IMR-90 (cell line): ENCODE data around the gene NT5M. TPM values are rescaled to one million over a fixed set of nuclear protein-coding genes. Genes with fewer than 3 reads are reported as not detected.

Experiments
- ATAC-seq: fragments of 200-7000 bp; cut with Tn5 transposase; 2 replicates; pipeline ENCODE4 v1.9.1; 2020; ENCODE audit warnings: low read depth, mild to moderate bottlenecking, moderate library complexity
- BruUV-seq: library from RNA; stranded (reverse); fragments of 400-500 nt; replicated peaks from 2 replicates; lab custom pipeline; 2021; lab: Mats Ljungman, UMichigan
- CTCF ChIA-PET: fragments of 300-600 bp; formaldehyde crosslinking; extraction: SDS; loops from one replicate; lab custom pipeline; 2021; ENCODE audit warnings: antibody characterized with exemption; lab: Yijun Ruan, JAX
- POLR2A ChIA-PET: fragments of 300-600 bp; sonication (Branson Sonifier 250); formaldehyde crosslinking; loops from one replicate; lab custom pipeline; 2022; ENCODE audit warnings: antibody characterized with exemption; ENCODE audit not compliant: unreplicated experiment; lab: Charles Lee
- DNase-seq: peaks from one replicate; pipeline ENCODE4 v3.0.0; 2013
- H2AFZ ChIP-seq: replicated peaks from 2 replicates; pipeline ENCODE3; 2013; ENCODE audit warnings: low read length, mild to moderate bottlenecking; ENCODE audit not compliant: poor library complexity
- H2AK5ac ChIP-seq: 2 replicates; pipeline ENCODE4 v1.6.1; 2013; ENCODE audit warnings: low read depth, low read length, inconsistent platforms
- H2AK9ac ChIP-seq: replicated peaks from 2 replicates; pipeline ENCODE3; 2013; ENCODE audit warnings: mild to moderate bottlenecking, low read depth, low read length, moderate library complexity; ENCODE audit not compliant: poor library complexity
- H2BK120ac ChIP-seq: 2 replicates; pipeline ENCODE4 v1.6.1; 2013; ENCODE audit warnings: low read depth, low read length, inconsistent platforms
- H2BK15ac ChIP-seq: 3 replicates; pipeline ENCODE4 v1.6.1; 2013; ENCODE audit warnings: low read depth, low read length, inconsistent platforms
- H2BK20ac ChIP-seq: 2 replicates; pipeline ENCODE4 v1.6.1; 2013; ENCODE audit warnings: low read depth, mild to moderate bottlenecking, inconsistent platforms, low read length, moderate library complexity
- H2BK5ac ChIP-seq: 2 replicates; pipeline ENCODE4 v1.6.1; 2013; ENCODE audit warnings: mild to moderate bottlenecking, low read depth, low read length, inconsistent platforms; ENCODE audit not compliant: poor library complexity, severe bottlenecking
- H3K14ac ChIP-seq: replicated peaks from 2 replicates; pipeline ENCODE4 v1.6.1; 2013; ENCODE audit warnings: low read depth, low read length, inconsistent platforms
- H3K18ac ChIP-seq: 2 replicates; pipeline ENCODE4 v1.6.1; 2013; ENCODE audit warnings: low read depth, low read length, control low read depth
- H3K23ac ChIP-seq: 2 replicates; pipeline ENCODE4 v1.6.1; 2013; ENCODE audit warnings: low read depth, low read length, inconsistent platforms
- H3K27ac ChIP-seq: 2 replicates; pipeline ENCODE4 v1.5.1; 2013; ENCODE audit warnings: mild to moderate bottlenecking, control low read depth, low read length; ENCODE audit not compliant: insufficient read depth
- H3K27me3 ChIP-seq: 2 replicates; pipeline ENCODE4 v1.6.1; 2013; ENCODE audit warnings: low read length; ENCODE audit not compliant: control insufficient read depth, insufficient read depth
- H3K36me3 ChIP-seq: 2 replicates; pipeline ENCODE4 v1.6.1; 2013; ENCODE audit warnings: low read length, mixed read lengths; ENCODE audit not compliant: control insufficient read depth, insufficient read depth
- H3K4ac ChIP-seq: 2 replicates; pipeline ENCODE4 v1.6.1; 2013; ENCODE audit warnings: low read depth, low read length, inconsistent platforms
- H3K4me1 ChIP-seq: 2 replicates; pipeline ENCODE4 v1.6.1; 2013; ENCODE audit warnings: low read length, mixed read lengths; ENCODE audit not compliant: control insufficient read depth, insufficient read depth
- H3K4me2 ChIP-seq: 2 replicates; pipeline ENCODE4 v1.6.1; 2013; ENCODE audit warnings: low read depth, mild to moderate bottlenecking, control low read depth, low read length, moderate library complexity
- H3K4me3 ChIP-seq: 2 replicates; pipeline ENCODE4 v1.5.1; 2013; ENCODE audit warnings: low read depth, mild to moderate bottlenecking, control low read depth, low read length, moderate library complexity; ENCODE audit not compliant: insufficient read depth
- H3K56ac ChIP-seq: 2 replicates; pipeline ENCODE4 v1.6.1; 2013; ENCODE audit warnings: low read length, inconsistent platforms; ENCODE audit not compliant: insufficient read depth; ENCODE audit errors: extremely low read depth
- H3K79me1 ChIP-seq, 2 experiments: 2 replicates each; pipeline ENCODE4 v1.6.1; 2013; ENCODE audit warnings: low read length in 2 of 2, inconsistent platforms in 1 of 2, low read depth in 1 of 2
- H3K9ac ChIP-seq: 2 replicates; pipeline ENCODE4 v1.6.1; 2013; ENCODE audit warnings: low read depth, low read length, control low read depth
- H3K9me1 ChIP-seq: 2 replicates; pipeline ENCODE4 v1.6.1; 2013; ENCODE audit warnings: low read length, inconsistent platforms; ENCODE audit not compliant: insufficient read depth
- H3K9me3 ChIP-seq: 2 replicates; pipeline ENCODE4 v1.6.1; 2013; ENCODE audit warnings: low read length; ENCODE audit not compliant: control insufficient read depth, insufficient read depth
- H4K20me1 ChIP-seq: 2 replicates; pipeline ENCODE4 v1.6.1; 2013; ENCODE audit warnings: low read length, inconsistent platforms; ENCODE audit not compliant: insufficient read depth
- H4K5ac ChIP-seq: 2 replicates; pipeline ENCODE4 v1.6.1; 2013; ENCODE audit warnings: mild to moderate bottlenecking, low read depth, low read length, control low read depth
- H4K8ac ChIP-seq, 2 experiments: 2 replicates each; pipeline ENCODE4 v1.6.1; 2013; ENCODE audit warnings: low read depth in 2 of 2, low read length in 2 of 2, control low read depth in 1 of 2, inconsistent platforms in 1 of 2
- H4K91ac ChIP-seq: 2 replicates; pipeline ENCODE4 v1.6.1; 2013; ENCODE audit warnings: low read depth, low read length, inconsistent platforms; ENCODE audit not compliant: insufficient read depth
- BHLHE40 ChIP-seq: fragments of 150-350 bp; IDR thresholded peaks from 2 replicates; pipeline ENCODE4 v1.6.1; 2016; ENCODE audit warnings: mild to moderate bottlenecking, low read depth, low read length
- CEBPB ChIP-seq: IDR thresholded peaks from 2 replicates; pipeline ENCODE4 v1.6.1; 2012; ENCODE audit warnings: low read depth, low read length, improper control_type of control experiment
- FOS ChIP-seq: fragments of 150-350 bp; IDR thresholded peaks from 2 replicates; pipeline ENCODE4 v1.6.1; 2016; ENCODE audit warnings: low read depth, low read length
- MAFK ChIP-seq: IDR thresholded peaks from 2 replicates; pipeline ENCODE4 v1.6.1; 2012; ENCODE audit warnings: low read depth, low read length, improper control_type of control experiment
- MAZ ChIP-seq: IDR thresholded peaks from 2 replicates; pipeline ENCODE4 v1.6.1; 2012; ENCODE audit warnings: low read depth, mild to moderate bottlenecking, low read length, improper control_type of control experiment, moderate library complexity, borderline replicate concordance
- MXI1 ChIP-seq: IDR thresholded peaks from 2 replicates; pipeline ENCODE4 v1.6.1; 2012; ENCODE audit warnings: low read depth, mild to moderate bottlenecking, low read length, moderate library complexity, borderline replicate concordance
- NFE2L2 ChIP-seq: fragments of 150-350 bp; IDR thresholded peaks from 2 replicates; pipeline ENCODE4 v1.6.1; 2016; ENCODE audit warnings: low read depth, mild to moderate bottlenecking, low read length
- POLR2A ChIP-seq: IDR thresholded peaks from 2 replicates; pipeline ENCODE4 v1.6.1; 2012; ENCODE audit warnings: mild to moderate bottlenecking, low read depth, low read length
- RCOR1 ChIP-seq: IDR thresholded peaks from 2 replicates; pipeline ENCODE4 v1.6.1; 2012; ENCODE audit warnings: mild to moderate bottlenecking, low read length, improper control_type of control experiment; ENCODE audit not compliant: insufficient replicate concordance
- RFX5 ChIP-seq: IDR thresholded peaks from 2 replicates; pipeline ENCODE4 v1.8.0; 2012; ENCODE audit warnings: low read depth, mild to moderate bottlenecking, low read length, moderate library complexity
- SMC3 ChIP-seq: fragments of 150-350 bp; IDR thresholded peaks from 2 replicates; pipeline ENCODE4 v1.6.1; 2016; ENCODE audit warnings: low read depth, mild to moderate bottlenecking, antibody characterized with exemption, low read length, moderate library complexity
- USF2 ChIP-seq: fragments of 150-350 bp; IDR thresholded peaks from 2 replicates; pipeline ENCODE4 v1.6.1; 2017; ENCODE audit warnings: mild to moderate bottlenecking, antibody characterized with exemption, low read length, low read depth
- WGBS, 2 experiments: methylation state at CpG; one replicate each; pipeline versions ENCODE4 v1.1.5 to v1.1.7; 2013; ENCODE audit warnings: missing lambda C conversion rate in 2 of 2; ENCODE audit not compliant: insufficient read length in 1 of 2; ENCODE audit errors: extremely low coverage in 2 of 2; 5-methylcytosine and 5-hydroxymethylcytosine counted together
- dilution Hi-C: fragments of 300-500 bp; cut with HindIII; formaldehyde crosslinking; loops from one replicate; pipeline ENCODE4 v1.14.3; 2018; ENCODE audit warnings: low sequenced_read_pairs; ENCODE audit not compliant: unreplicated experiment
- in situ Hi-C: fragments of 300-500 bp; cut with MboI; formaldehyde crosslinking; loops from 3 replicates; pipeline ENCODE4 v1.14.3; 2019; ENCODE audit warnings: low sequenced_read_pairs, inconsistent platforms, mixed read lengths
- intact Hi-C: fragments of 100-400 bp; cut with micrococcal nuclease; formaldehyde crosslinking; loops from 2 replicates; pipeline ENCODE4 v1.10.0; 2022
- polyA plus RNA-seq, 3 experiments: library from polyadenylated mRNA; depleted of rRNA; stranded (reverse); fragments of >200 nt; gene quantifications; 2 replicates each; pipeline ENCODE4 v1.2.3, GENCODE V29; 2012; ENCODE audit warnings: low replicate concordance in 1 of 3
- total RNA-seq: library from RNA; depleted of rRNA; stranded (reverse); fragments of >200 nt; gene quantifications from 2 replicates; pipeline ENCODE4 v1.2.3, GENCODE V29; 2012
- TF ChIP-seq, protein P1 (sequence below): fragments of 150-350 bp; IDR thresholded peaks from 2 replicates; pipeline ENCODE4 v1.6.1; 2016; ENCODE audit warnings: low read depth, mild to moderate bottlenecking, low read length, moderate library complexity, borderline replicate concordance
- TF ChIP-seq, protein P2 (sequence below): conservative IDR thresholded peaks from 2 replicates; pipeline ENCODE4 v1.5.1; 2012; ENCODE audit warnings: mild to moderate bottlenecking, low read depth, low read length, improper control_type of control experiment

NT5M gene
- total and polyA plus RNA-seq, 2 of the 4 experiments (the other 2 are of a cell fraction), result 0.18 to 0.32 TPM

- H2BK120ac ChIP-seq, result no peak overlapping the region
- no peak overlapping the region for H4K91ac ChIP-seq
- no peak overlapping the region for H3K4me2 ChIP-seq
- H2AK9ac ChIP-seq, result no peak overlapping the region
- no peaks in the 10 kb centered on the region for H3K9me1 ChIP-seq
- no peak overlapping the region for H2AK5ac ChIP-seq
- ATAC-seq (no peak), DNase-seq (no peak)
- H3K23ac ChIP-seq, result no peak overlapping the region
- H3K4me1 ChIP-seq, result peaks cover 2% of the 10 kb centered on the region; the same call in 1 of the 2 replicates
- no peaks in the 10 kb centered on the region; the same call in 1 of the 2 replicates for H4K20me1 ChIP-seq
- no peak for TF ChIP-seq CEBPB
- no peak for TF ChIP-seq RCOR1
- TF ChIP-seq MAZ, result no peak
- TF ChIP-seq, protein P1, sequence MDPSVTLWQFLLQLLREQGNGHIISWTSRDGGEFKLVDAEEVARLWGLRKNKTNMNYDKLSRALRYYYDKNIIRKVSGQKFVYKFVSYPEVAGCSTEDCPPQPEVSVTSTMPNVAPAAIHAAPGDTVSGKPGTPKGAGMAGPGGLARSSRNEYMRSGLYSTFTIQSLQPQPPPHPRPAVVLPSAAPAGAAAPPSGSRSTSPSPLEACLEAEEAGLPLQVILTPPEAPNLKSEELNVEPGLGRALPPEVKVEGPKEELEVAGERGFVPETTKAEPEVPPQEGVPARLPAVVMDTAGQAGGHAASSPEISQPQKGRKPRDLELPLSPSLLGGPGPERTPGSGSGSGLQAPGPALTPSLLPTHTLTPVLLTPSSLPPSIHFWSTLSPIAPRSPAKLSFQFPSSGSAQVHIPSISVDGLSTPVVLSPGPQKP, result no peak
- no peak for TF ChIP-seq MXI1
- TF ChIP-seq SMC3, result no peak
- TF ChIP-seq BHLHE40, result no peak
- TF ChIP-seq MAFK, result no peak
- no peak for TF ChIP-seq NFE2L2
- no peak for TF ChIP-seq RFX5
- no peak for TF ChIP-seq USF2
- TF ChIP-seq FOS, result no peak
- TF ChIP-seq POLR2A, result no peak
- TF ChIP-seq, protein P2, sequence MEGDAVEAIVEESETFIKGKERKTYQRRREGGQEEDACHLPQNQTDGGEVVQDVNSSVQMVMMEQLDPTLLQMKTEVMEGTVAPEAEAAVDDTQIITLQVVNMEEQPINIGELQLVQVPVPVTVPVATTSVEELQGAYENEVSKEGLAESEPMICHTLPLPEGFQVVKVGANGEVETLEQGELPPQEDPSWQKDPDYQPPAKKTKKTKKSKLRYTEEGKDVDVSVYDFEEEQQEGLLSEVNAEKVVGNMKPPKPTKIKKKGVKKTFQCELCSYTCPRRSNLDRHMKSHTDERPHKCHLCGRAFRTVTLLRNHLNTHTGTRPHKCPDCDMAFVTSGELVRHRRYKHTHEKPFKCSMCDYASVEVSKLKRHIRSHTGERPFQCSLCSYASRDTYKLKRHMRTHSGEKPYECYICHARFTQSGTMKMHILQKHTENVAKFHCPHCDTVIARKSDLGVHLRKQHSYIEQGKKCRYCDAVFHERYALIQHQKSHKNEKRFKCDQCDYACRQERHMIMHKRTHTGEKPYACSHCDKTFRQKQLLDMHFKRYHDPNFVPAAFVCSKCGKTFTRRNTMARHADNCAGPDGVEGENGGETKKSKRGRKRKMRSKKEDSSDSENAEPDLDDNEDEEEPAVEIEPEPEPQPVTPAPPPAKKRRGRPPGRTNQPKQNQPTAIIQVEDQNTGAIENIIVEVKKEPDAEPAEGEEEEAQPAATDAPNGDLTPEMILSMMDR, result no peak
- no peak overlapping the region for H3K18ac ChIP-seq
- no peak overlapping the region for H2BK5ac ChIP-seq
- ChIA-PET POLR2A (no interaction called here), CTCF (no interaction called here)
- H2AFZ ChIP-seq, result no peak overlapping the region
- H3K56ac ChIP-seq, result no peak overlapping the region
- no peak overlapping the region for H3K4ac ChIP-seq
- intact Hi-C loops, result loop anchor here (10.0 kb wide), 2 partner anchors 386 to 676 kb away; partner anchors contain the start of genes ATPAF2 and GID4
- no peak overlapping the region for H3K9ac ChIP-seq
- H3K36me3 ChIP-seq, result no peaks in the 10 kb centered on the region
- in situ Hi-C loops, result loop anchor here (5.0 to 25.0 kb wide), 4 partner anchors 138 to 528 kb away; partner anchors contain the start of gene RASD1
- H2BK15ac ChIP-seq, result no peak overlapping the region
- H4K8ac ChIP-seq, result no peak overlapping the region
- H3K79me1 ChIP-seq, result no peaks in the 10 kb centered on the region
- 0 out of 2 replicates have a peak, but pooled peaks cover 4% of the 10 kb centered on the region for H3K9me3 ChIP-seq
- dilution Hi-C loops, result no loop called here
- WGBS, 2 experiments, result no CpG with 5 or more reads among the region's 2 CpGs
- H3K27me3 ChIP-seq, result peaks cover 2% of the 10 kb centered on the region; the same call in 1 of the 2 replicates
- no peak overlapping the region for H3K14ac ChIP-seq
- H4K5ac ChIP-seq, result no peak overlapping the region
- no peak overlapping the region for H3K4me3 ChIP-seq
- no peak overlapping the region for H2BK20ac ChIP-seq
- BruUV-seq, result no TSS peak
- H3K27ac ChIP-seq, result no peak overlapping the region
Measured at GRCh38 chr17:17358866-17359265, 55.7 kb downstream of the NT5M start.
